Neural crest cell (in vitro differentiated cells): ENCODE data around the gene DGKZ. TPM values are rescaled to one million over a fixed set of nuclear protein-coding genes. Genes with fewer than 3 reads are reported as not detected.

ENCODE experiments used
- DNase-seq: peaks from one replicate; pipeline ENCODE4 v3.0.0; 2021; ENCODE audit warnings: low read depth, mixed read lengths, low spot score
- H3K27ac Mint-ChIP-seq: one replicate; pipeline ENCODE4 v1.8.0; 2021; ENCODE audit warnings: mild to moderate bottlenecking, mixed read lengths; ENCODE audit not compliant: unreplicated experiment
- H3K27me3 Mint-ChIP-seq: 2 replicates; pipeline ENCODE4 v1.8.0; 2021; ENCODE audit warnings: low read depth, mild to moderate bottlenecking, mixed read lengths
- H3K36me3 Mint-ChIP-seq: 2 replicates; pipeline ENCODE4 v1.8.0; 2021; ENCODE audit warnings: low read depth, mild to moderate bottlenecking, mixed read lengths
- H3K4me1 Mint-ChIP-seq: 2 replicates; pipeline ENCODE4 v1.8.0; 2021; ENCODE audit warnings: mixed read lengths
- H3K4me3 Mint-ChIP-seq: one replicate; pipeline ENCODE4 v1.8.0; 2021; ENCODE audit warnings: mild to moderate bottlenecking, mixed read lengths
- H3K9me3 Mint-ChIP-seq: 2 replicates; pipeline ENCODE4 v1.8.0; 2021; ENCODE audit warnings: mixed read lengths
- total RNA-seq: library from RNA; stranded (reverse); gene quantifications from 2 replicates; pipeline ENCODE4 v1.2.1, GENCODE V29; 2021
- TF ChIP-seq, protein P1 (sequence below): fragments of 200-600 bp; sonication (generic); conservative IDR thresholded peaks from 2 replicates; pipeline ENCODE4 v1.5.0; 2021; ENCODE audit warnings: antibody characterized with exemption, mild to moderate bottlenecking

Gene DGKZ
- total RNA-seq, 1 donor from 2014 or later: 60.1 TPM

DNA sequence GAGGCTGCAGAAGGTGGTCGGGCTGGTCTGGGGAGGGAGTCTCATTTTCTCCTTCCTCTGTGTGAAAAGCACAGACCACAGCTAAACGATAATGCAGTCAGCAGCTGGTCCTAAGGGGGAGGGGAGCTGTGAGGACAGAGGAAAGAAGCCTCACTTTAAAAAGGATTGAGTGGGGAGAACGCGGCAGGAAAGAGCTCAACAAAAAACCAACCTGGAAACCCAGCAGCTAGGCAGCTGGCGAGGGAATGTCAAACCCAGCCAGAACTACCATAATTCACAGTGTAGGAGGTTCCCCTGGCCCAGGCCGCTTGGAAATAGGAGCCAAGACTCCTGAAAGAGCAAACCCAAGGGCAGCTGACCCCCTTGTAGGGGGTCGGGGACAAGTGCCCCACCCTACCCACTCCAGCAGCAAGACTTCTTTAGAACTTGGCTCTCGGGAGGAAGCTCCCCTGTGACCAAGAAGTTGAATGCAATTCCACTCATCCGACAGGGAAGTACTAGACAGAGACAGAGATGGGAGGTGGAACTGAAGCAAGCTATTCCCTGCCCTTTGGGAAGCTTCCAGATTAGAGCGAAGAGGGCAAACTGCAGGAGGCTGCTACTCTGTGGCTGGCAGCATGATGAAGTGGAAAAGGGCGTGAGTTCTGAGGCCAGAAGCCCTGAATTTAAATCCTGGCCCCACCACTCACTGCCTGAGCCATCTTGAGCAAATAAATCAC lies 16.5 kb upstream of the DGKZ start:
- peaks cover 22% of the 10 kb centered on the region for H3K4me1 Mint-ChIP-seq
- TF ChIP-seq, protein P1, sequence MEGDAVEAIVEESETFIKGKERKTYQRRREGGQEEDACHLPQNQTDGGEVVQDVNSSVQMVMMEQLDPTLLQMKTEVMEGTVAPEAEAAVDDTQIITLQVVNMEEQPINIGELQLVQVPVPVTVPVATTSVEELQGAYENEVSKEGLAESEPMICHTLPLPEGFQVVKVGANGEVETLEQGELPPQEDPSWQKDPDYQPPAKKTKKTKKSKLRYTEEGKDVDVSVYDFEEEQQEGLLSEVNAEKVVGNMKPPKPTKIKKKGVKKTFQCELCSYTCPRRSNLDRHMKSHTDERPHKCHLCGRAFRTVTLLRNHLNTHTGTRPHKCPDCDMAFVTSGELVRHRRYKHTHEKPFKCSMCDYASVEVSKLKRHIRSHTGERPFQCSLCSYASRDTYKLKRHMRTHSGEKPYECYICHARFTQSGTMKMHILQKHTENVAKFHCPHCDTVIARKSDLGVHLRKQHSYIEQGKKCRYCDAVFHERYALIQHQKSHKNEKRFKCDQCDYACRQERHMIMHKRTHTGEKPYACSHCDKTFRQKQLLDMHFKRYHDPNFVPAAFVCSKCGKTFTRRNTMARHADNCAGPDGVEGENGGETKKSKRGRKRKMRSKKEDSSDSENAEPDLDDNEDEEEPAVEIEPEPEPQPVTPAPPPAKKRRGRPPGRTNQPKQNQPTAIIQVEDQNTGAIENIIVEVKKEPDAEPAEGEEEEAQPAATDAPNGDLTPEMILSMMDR: no peak
- DNase-seq: no peak
- H3K27me3 Mint-ChIP-seq: peaks cover 64% of the 10 kb centered on the region
- no peaks in the 10 kb centered on the region for H3K36me3 Mint-ChIP-seq
- H3K9me3 Mint-ChIP-seq: no peaks in the 10 kb centered on the region
- no peak overlapping the region for H3K27ac Mint-ChIP-seq
- H3K4me3 Mint-ChIP-seq: peak overlapping the region; percentile 24

DNA sequence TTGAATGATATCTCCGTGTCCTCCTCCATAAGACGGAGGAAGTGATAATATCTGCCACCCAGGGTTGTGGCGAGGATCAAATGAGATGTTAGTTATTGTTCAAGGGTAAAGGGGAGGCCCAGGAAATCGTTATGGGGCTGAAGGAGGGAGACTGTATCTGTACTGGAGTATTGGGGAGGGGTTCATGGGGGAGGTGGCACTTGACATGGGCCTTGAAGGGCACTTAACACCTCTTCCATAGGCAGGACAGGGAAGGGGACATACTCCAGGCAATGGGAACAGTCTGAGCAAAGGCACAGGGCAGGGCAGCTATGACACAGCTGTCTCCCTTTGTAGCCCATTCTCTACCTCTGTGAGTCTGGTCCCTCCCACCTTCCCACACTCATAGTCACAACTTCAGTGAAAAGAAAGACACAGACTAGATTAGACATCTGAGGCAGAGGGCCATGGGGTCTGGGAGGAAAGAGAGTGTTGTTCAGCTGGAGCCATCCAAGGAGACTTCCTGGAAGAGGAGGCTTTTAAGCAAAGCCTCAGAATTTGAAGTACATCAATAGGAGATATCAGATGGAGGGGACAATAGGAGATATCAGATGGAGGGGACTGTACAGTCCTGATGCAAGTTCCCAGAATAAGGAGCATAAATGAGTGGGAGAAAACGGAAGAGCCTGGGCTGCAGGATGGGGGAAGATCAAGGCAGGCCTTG lies 15.8 kb upstream of the DGKZ start:
- no peak for DNase-seq
- H3K36me3 Mint-ChIP-seq: no peaks in the 10 kb centered on the region
- H3K27me3 Mint-ChIP-seq: peaks cover 68% of the 10 kb centered on the region
- no peaks in the 10 kb centered on the region for H3K9me3 Mint-ChIP-seq
- no peak overlapping the region for H3K27ac Mint-ChIP-seq
- TF ChIP-seq, protein P1: no peak
- H3K4me1 Mint-ChIP-seq: peaks cover 27% of the 10 kb centered on the region
- peak overlapping the region; percentile 62 for H3K4me3 Mint-ChIP-seq

DNA sequence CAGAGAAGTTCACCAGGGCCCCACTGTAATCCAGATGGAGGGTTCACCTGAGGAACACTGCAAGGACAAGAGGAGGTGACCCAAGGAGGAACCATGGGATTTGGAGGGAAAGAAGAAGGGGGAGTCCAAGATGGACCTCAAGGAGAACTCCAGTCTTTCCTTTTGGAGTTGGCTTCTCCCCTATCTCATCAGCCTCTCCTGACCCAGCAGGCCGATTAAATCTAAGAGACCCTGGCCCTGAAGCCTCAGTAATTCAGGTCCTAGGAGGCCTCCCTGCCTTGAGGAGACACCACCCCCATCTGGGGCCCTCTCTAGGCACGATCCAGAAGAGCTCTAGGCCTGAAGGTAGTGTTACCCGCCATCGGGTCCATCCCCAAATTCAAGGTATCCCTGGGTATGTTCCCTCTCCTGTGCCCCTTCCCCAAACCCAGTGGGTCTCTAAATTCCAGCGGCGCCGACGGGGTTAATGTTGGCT lies 15.1 kb upstream of the DGKZ start:
- H3K27ac Mint-ChIP-seq: no peak overlapping the region
- no peaks in the 10 kb centered on the region for H3K36me3 Mint-ChIP-seq
- no peaks in the 10 kb centered on the region for H3K9me3 Mint-ChIP-seq
- H3K4me3 Mint-ChIP-seq: peak overlapping the region; percentile 62
- peaks cover 27% of the 10 kb centered on the region for H3K4me1 Mint-ChIP-seq
- no peak for DNase-seq
- H3K27me3 Mint-ChIP-seq: peaks cover 63% of the 10 kb centered on the region
- TF ChIP-seq, protein P1: no peak

DNA sequence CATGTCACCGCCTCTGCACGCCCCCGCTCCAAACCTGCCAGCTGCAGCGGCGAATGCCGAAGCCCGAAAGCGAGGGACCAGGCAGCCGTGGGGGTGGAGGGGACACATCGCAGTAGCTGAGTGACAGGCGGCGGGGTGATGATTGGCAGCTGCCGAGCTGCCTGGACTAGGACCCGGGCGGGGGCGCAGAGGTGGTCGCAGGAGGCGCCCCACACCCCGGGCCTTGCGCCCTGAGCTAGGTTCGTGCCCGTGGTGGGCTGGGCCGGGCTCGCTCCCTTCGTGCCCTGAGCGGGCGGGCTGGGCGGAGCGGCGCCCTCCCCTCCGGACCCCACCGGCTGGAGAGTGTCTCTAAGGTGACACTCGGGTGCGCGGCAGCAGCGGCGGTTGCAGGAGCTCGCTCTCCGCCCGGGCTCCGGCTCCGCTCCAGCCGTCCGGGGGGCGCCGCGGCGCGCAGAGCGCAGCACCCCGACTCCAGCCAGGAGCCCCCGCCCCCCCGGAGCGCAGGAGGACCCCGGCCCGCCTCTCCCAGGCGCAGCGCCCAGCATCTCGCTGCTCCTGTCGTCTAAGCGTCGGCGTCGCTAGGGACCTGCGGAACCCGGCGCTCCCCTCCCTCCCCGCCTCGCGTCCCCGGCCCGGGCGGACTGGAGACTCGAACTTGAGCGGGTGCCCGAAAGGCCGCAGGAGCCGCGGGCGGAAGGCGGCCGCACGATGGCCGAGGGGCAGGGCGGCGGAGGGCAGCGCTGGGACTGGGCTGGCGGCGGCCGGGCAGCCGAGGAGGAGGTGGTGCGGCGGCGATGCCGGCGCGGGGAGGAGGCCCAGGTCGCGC lies 14.5 kb upstream of the DGKZ start:
- Mint-ChIP-seq H3K27ac (no peak overlapping the region), H3K9me3 (no peaks in the 10 kb centered on the region), H3K36me3 (no peaks in the 10 kb centered on the region), H3K4me3 (peak overlapping the region; percentile 62), H3K27me3 (peaks cover 60% of the 10 kb centered on the region), H3K4me1 (peaks cover 30% of the 10 kb centered on the region)
- no peak for DNase-seq
- TF ChIP-seq, protein P1: no peak

DNA sequence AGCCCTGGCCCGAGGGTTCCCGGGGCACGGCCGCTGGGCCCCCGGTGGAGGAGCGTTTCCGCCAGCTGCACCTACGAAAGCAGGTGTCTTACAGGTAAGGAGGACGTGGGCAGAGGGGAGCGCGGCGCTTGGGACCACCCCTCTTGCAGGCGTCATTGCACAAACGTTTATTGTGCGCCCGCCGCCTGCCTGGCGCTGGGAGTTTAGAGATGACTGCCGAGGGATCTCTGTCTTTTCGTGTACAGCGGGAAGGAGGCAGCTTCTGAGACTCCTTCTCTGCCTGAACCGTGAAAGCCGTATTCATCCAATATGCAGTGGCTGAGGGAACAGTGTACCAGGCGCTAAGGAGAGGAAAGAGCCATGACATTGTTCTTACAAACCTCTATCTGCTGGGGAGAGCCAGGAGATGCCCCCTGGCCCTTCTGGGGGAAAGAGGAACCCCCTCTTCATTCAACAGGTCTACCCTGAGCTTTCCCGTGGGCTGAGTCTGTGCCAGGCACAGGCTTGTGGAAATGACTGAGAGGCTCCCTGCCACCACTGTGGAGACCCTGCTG lies 13.8 kb upstream of the DGKZ start:
- Mint-ChIP-seq H3K4me1 (peaks cover 35% of the 10 kb centered on the region), H3K27me3 (peaks cover 57% of the 10 kb centered on the region), H3K36me3 (no peaks in the 10 kb centered on the region), H3K27ac (no peak overlapping the region), H3K9me3 (no peaks in the 10 kb centered on the region), H3K4me3 (peak overlapping the region; percentile 72)
- DNase-seq: no peak
- TF ChIP-seq, protein P1: no peak
